GM12801 (cell line): ENCODE results near the gene LRRC55.

Experiments used
- TF ChIP-seq, protein P1 (sequence below): IDR thresholded peaks from one replicate; pipeline ENCODE4 v1.5.1; 2011; ENCODE audit warnings: control low read depth; ENCODE audit not compliant: insufficient read length; ENCODE audit errors: extremely low read depth

Gene LRRC55

DNA sequence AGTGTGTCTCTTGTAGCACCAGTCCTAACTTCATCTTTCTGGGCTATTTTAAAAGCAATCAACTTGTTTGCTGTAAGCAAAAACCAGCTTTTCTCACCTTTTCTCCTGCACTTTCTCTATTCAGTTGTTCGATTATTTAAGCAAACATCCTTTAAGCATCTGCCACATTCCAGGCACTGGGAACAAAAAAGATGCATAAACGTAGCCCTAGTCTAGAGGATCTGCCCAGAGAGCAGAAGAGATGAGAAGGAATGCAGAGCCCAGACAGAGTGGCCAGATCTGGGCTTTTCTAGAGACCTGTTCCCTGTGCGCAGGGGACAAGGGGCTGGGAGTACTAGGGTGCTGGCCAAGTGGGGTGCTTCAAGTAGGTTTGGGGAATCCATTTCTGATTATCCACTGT, 46.8 kb downstream of the LRRC55 start:
- TF ChIP-seq, protein P1, sequence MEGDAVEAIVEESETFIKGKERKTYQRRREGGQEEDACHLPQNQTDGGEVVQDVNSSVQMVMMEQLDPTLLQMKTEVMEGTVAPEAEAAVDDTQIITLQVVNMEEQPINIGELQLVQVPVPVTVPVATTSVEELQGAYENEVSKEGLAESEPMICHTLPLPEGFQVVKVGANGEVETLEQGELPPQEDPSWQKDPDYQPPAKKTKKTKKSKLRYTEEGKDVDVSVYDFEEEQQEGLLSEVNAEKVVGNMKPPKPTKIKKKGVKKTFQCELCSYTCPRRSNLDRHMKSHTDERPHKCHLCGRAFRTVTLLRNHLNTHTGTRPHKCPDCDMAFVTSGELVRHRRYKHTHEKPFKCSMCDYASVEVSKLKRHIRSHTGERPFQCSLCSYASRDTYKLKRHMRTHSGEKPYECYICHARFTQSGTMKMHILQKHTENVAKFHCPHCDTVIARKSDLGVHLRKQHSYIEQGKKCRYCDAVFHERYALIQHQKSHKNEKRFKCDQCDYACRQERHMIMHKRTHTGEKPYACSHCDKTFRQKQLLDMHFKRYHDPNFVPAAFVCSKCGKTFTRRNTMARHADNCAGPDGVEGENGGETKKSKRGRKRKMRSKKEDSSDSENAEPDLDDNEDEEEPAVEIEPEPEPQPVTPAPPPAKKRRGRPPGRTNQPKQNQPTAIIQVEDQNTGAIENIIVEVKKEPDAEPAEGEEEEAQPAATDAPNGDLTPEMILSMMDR: no peak

DNA sequence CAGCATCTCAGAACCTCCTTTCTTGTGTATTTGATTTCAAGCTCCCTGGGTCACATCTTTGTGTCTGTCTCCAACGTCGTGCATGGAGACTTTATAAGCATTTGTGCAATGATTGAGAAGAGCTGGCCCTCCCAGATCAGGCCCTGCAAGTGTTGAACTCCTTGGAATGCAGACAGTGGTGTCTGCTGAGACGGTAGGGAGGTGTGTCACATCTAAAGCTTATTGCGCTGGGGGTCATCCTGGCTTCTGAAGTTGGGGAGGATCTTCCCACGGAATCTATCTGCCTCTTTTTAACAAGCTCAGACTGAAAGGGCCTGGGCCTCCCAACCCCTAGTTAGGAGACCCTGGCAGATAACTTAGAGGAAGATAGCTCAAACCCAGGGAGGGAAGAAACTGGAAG, 48.6 kb downstream of the LRRC55 start:
- TF ChIP-seq, protein P1: no peak

DNA sequence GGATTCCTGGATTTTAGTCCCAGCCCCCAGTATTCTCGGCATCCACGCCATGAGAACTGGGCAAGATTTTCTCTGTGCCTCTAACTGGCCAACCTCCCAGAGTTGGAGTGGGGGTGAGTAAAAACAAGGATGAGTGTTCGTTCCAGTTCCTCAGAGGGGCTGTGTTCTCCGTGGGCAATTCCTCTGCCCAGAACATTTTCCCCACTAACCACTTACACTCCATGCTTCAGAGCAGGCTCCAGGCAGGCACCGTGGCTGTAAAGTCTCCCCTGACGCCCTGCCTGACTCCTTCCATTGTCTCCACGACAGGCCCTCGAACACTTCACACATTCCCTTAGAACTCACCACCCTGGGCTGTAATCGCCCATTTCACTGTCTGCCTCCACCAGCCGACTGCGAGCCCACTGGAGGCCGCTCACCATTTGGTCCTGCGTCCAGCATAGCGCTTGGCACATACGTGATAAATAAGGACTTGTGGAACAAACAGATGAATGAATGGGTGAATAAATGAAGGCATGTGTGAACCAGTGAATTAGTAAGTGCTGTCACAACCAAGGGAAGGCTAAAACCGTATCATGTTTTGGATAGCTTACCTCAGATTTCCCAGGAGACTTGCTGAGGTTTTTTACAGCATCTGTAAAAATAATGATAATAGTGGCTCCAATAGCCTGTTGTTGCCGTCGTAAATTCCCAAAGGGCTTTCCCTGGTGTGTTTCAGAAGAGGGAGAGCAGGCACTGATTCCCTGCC, 49.2 kb downstream of the LRRC55 start:
- TF ChIP-seq, protein P1: no peak

GRCh38 chr11:57231539-57232253, 49.9 kb downstream of the LRRC55 start:
- TF ChIP-seq, protein P1: no peak

DNA sequence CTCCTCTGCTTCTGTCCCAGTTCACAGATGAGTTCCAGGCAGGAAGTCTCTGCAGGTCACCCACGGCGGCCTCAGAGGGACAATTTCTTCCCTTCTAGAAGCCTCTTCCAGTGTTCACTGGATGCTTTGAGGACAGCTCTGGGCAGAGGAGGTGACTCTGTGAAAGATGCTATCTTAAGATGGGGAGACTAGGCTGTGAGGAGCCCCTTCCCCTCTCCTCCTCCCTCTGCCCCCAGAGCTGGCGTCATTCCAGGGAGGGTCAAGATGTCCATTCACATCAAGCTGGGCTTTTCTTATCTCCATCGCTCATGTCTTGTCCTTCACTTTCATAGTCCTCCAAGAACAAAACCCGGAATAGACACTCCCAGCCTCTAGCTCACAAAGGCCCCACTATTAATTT, 51.9 kb downstream of the LRRC55 start:
- TF ChIP-seq, protein P1: no peak

DNA sequence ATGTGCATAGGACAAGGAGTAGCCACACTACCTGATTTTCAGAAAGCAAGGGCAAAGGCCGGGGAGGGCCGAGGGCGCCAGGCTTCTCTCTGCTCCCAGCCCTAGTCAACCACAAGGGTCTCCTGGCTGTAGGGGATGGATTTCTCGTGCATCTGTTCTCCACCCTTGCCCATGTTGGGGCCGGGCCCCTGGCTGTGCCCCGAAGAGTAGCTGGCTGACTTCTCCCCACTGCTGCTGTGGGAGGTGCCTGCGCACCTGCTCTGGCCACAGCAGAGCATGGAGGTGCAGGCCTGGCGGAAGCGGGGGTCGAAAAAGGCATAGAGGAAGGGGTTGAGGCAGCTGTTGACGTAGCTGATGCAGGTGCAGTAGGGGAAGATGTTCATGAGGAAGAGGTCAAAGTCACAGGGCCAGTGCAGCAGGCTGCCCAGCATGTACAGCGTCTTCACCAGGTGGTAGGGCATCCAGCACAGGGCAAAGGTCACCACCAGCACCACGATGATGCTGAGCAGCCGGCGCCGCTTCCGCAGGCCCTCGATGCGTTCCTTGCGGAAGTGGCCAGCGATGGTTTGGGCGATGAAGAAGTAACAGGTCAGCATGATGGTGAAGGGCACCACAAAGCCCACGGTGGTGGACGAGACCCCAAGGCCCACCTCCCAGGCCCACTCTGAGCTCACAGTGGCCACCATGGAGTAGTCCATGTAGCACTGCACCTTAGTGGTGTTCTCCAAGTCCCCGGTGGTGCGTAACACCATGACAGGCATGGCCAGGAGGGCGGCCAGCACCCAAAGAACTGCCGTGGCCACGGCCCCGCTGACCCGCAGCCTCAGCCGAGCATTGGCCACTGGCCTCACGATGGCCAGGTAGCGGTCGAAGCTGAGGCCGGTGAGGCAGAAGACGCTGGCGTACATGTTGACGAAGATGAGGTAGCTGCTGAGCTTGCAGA, 54.3 kb downstream of the LRRC55 start:
- TF ChIP-seq, protein P1: no peak

GRCh38 chr11:57237204-57237681, 55.5 kb downstream of the LRRC55 start, which contains the start of gene APLNR:
Gene APLNR, minus strand, starts transcription at chr11:57237250. Its CDS starts 246 bp downstream, at chr11:57237004.
- TF ChIP-seq, protein P1: no peak
